Fibroblast of lung (primary cell): ENCODE measurements around the gene TTLL11. TPM values are rescaled to one million over a fixed set of nuclear protein-coding genes. Genes with fewer than 3 reads are reported as not detected.

Source experiments
- DNase-seq, 2 donors: peaks; one replicate each; pipeline versions ENCODE4 v3.0.0 to v3.0.0-alpha.2; 2010; ENCODE audit warnings: low read depth in 2 of 2
- H2AFZ ChIP-seq: 2 replicates; pipeline ENCODE4 v1.5.1; 2012; ENCODE audit warnings: low read length, control low read depth, inconsistent platforms
- H3K27ac ChIP-seq: 2 replicates; pipeline ENCODE4 v1.5.1; 2011; ENCODE audit warnings: low read length, control low read depth; ENCODE audit not compliant: insufficient read depth
- H3K27me3 ChIP-seq: 2 replicates; pipeline ENCODE4 v1.5.1; 2011; ENCODE audit warnings: mild to moderate bottlenecking, low read length; ENCODE audit not compliant: control insufficient read depth, insufficient read depth
- H3K36me3 ChIP-seq: 2 replicates; pipeline ENCODE4 v1.5.1; 2011; ENCODE audit warnings: low read length; ENCODE audit not compliant: control insufficient read depth, insufficient read depth
- H3K4me1 ChIP-seq: 2 replicates; pipeline ENCODE4 v1.5.1; 2011; ENCODE audit warnings: low read length; ENCODE audit not compliant: control insufficient read depth, insufficient read depth; ENCODE audit errors: extremely low read depth
- H3K4me2 ChIP-seq: 2 replicates; pipeline ENCODE4 v1.5.1; 2011; ENCODE audit warnings: low read length, control low read depth; ENCODE audit not compliant: insufficient read depth; ENCODE audit errors: extremely low read depth
- H3K4me3 ChIP-seq, 4 experiments: fragments of 200-600 bp in 1 of 4; sonication (generic) in 1 of 4; replicated peaks in 1 of 4; 2 replicates each; pipeline ENCODE4 v1.5.1; 2011 to 2016; ENCODE audit warnings: low read length in 4 of 4, low read depth in 3 of 4, mild to moderate bottlenecking in 3 of 4, control low read depth in 2 of 4, inconsistent platforms in 1 of 4, mixed read lengths in 1 of 4; ENCODE audit not compliant: insufficient read depth in 1 of 4; ENCODE audit errors: control extremely low read depth in 1 of 4
- H3K79me2 ChIP-seq: 2 replicates; pipeline ENCODE4 v1.5.1; 2012; ENCODE audit warnings: mild to moderate bottlenecking, low read length, inconsistent platforms; ENCODE audit not compliant: control insufficient read depth, insufficient read depth
- H3K9ac ChIP-seq: 2 replicates; pipeline ENCODE4 v1.5.1; 2011; ENCODE audit warnings: mild to moderate bottlenecking, low read length, control low read depth; ENCODE audit not compliant: insufficient read depth
- H3K9me3 ChIP-seq: 2 replicates; pipeline ENCODE4 v1.5.1; 2012; ENCODE audit warnings: low read depth, low read length; ENCODE audit not compliant: control insufficient read depth, insufficient read depth
- H4K20me1 ChIP-seq: 2 replicates; pipeline ENCODE4 v1.5.1; 2011; ENCODE audit warnings: low read length; ENCODE audit not compliant: control insufficient read depth, insufficient read depth; ENCODE audit errors: extremely low read depth
- CTCF ChIP-seq, 2 donors: IDR thresholded peaks in 1 of 2; conservative IDR thresholded peaks in 1 of 2; 1 replicate in 1 of 2; 2 replicates in 1 of 2; pipeline ENCODE4 v1.5.1; 2011 to 2012; ENCODE audit warnings: low read length in 2 of 2, control low read depth in 1 of 2, inconsistent platforms in 1 of 2, low read depth in 1 of 2, mild to moderate bottlenecking in 1 of 2
- EZH2 ChIP-seq: IDR thresholded peaks from 2 replicates; pipeline ENCODE4 v1.5.1; 2012; ENCODE audit warnings: low read length, control low read depth, mild to moderate bottlenecking; ENCODE audit errors: missing control alignments
- polyA plus RNA-seq, 2 donors: library from polyadenylated mRNA; depleted of rRNA in 1 of 2; stranded (reverse) in 1 of 2; unstranded in 1 of 2; fragments of >200 nt; gene quantifications; 2 replicates each; pipeline ENCODE4 v1.2.1, GENCODE V29; 2011 to 2012; ENCODE audit warnings: missing spikeins in 1 of 2
- total RNA-seq: library from RNA; depleted of rRNA; stranded (reverse); fragments of >200 nt; gene quantifications from 2 replicates; pipeline ENCODE4 v1.2.1, GENCODE V29; 2014

TTLL11 gene
- total and polyA plus RNA-seq, 2 donors (not counting 1 experiment from before 2014, with no cell fraction given), result 3.9 to 4.8 TPM

GRCh38 chr9:121783111-121783510 lies 310.0 kb downstream of the TTLL11 start:
- Histone ChIP-seq H3K27ac (no peak overlapping the region), H4K20me1 (no peaks in the 10 kb centered on the region), H2AFZ (no peak overlapping the region), H3K9ac (no peak overlapping the region), H3K9me3 (no peaks in the 10 kb centered on the region), H3K79me2 (no peaks in the 10 kb centered on the region), H3K4me2 (no peak overlapping the region), H3K4me3 (no peak overlapping the region), H3K27me3 (no peaks in the 10 kb centered on the region), H3K4me1 (no peaks in the 10 kb centered on the region), H3K36me3 (peaks cover 4% of the 10 kb centered on the region)
- DNase-seq, result no peak
- no peak for TF ChIP-seq CTCF (conservative IDR thresholded peaks at IDR 0.05 in 1 of 2, IDR thresholded peaks at IDR 0.05 in 1 of 2; ENCODE audit: low read depth in 1 of 2, low read length in 2 of 2)

- Histone ChIP-seq H3K9ac (no peak overlapping the region), H3K9me3 (no peaks in the 10 kb centered on the region), H3K4me1 (no peaks in the 10 kb centered on the region), H3K4me2 (no peak overlapping the region), H2AFZ (no peak overlapping the region), H3K4me3 (no peak overlapping the region), H4K20me1 (no peaks in the 10 kb centered on the region), H3K36me3 (peaks cover 4% of the 10 kb centered on the region), H3K79me2 (no peaks in the 10 kb centered on the region), H3K27me3 (no peaks in the 10 kb centered on the region), H3K27ac (no peak overlapping the region)
- TF ChIP-seq EZH2 (no peak), CTCF (conservative IDR thresholded peaks at IDR 0.05 in 1 of 2, IDR thresholded peaks at IDR 0.05 in 1 of 2; ENCODE audit: low read depth in 1 of 2, low read length in 2 of 2) (no peak)
- DNase-seq, result no peak
These were observed 310.5 kb downstream of the TTLL11 start for GRCh38 chr9:121782514-121783110.

DNA sequence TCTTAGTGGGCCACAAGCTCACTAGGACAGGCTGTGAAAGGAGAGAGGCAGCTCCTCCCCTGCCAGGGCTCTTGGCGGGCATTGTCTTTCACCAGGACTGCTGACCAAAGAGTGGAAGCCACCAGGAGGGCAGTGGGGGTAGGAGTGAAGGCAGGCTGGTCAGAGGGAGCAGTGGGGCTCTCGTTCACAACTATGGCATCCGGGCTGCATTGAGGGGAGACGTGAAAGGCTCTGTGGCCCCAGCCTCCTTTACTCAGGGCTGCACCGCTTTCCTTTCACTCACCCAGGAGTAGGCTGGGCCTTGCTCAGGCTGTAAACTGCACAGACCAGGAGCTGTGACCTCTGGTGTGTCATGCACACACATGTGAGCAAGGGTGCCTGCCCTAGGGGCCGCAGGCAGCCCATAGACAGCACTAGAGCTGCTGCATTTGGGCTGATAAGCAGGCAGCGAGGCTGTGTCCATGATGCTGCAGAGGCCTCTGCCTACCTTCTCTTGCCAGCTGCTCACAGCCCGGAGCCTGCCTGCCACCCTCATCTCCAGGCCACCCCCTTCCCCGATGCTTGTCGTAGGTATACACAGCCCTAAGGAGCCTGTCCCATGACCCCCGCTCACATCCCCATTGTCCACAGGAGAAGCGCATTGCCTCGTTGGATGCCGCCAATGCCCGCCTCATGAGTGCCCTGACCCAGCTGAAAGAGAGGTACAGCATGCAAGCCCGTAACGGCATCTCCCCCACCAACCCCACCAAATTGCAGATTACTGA lies 311.2 kb downstream of the TTLL11 start:
- Histone ChIP-seq H3K4me2 (no peak overlapping the region), H3K27ac (no peak overlapping the region), H3K36me3 (peaks cover 4% of the 10 kb centered on the region), H2AFZ (no peak overlapping the region), H4K20me1 (no peaks in the 10 kb centered on the region), H3K9me3 (no peaks in the 10 kb centered on the region), H3K4me1 (no peaks in the 10 kb centered on the region), H3K79me2 (no peaks in the 10 kb centered on the region), H3K9ac (no peak overlapping the region), H3K4me3 (no peak overlapping the region), H3K27me3 (no peaks in the 10 kb centered on the region)
- no peak for DNase-seq
- TF ChIP-seq EZH2 (no peak), CTCF (conservative IDR thresholded peaks at IDR 0.05 in 1 of 2, IDR thresholded peaks at IDR 0.05 in 1 of 2; ENCODE audit: low read depth in 1 of 2, low read length in 2 of 2) (no peak)
